WTC11 (cell line): ENCODE measurements around the gene AGA. TPM values are rescaled to one million over a fixed set of nuclear protein-coding genes. Genes with fewer than 3 reads are reported as not detected.

Source experiments
- ATAC-seq: fragments of 200-7000 bp; cut with Tn5 transposase; 2 replicates; pipeline ENCODE4 v1.10.0; 2021; ENCODE audit warnings: mild to moderate bottlenecking, moderate library complexity
- CTCF ChIA-PET: fragments of 300-600 bp; sonication (Branson Sonifier 250); formaldehyde crosslinking; loops from one replicate; lab custom pipeline; 2021; ENCODE audit warnings: antibody characterized with exemption; lab: Charles Lee
- POLR2A ChIA-PET: fragments of 350-600 bp; sonication (Branson Sonifier 250); formaldehyde crosslinking; loops from one replicate; lab custom pipeline; 2021; ENCODE audit warnings: antibody characterized with exemption; lab: Charles Lee
- DNase-seq: peaks from one replicate; pipeline ENCODE4 v3.0.0; 2021; ENCODE audit warnings: low spot score
- H3K27ac Mint-ChIP-seq: 2 replicates; pipeline ENCODE4 v1.8.0; 2021; ENCODE audit warnings: mixed read lengths
- H3K27me3 Mint-ChIP-seq: 2 replicates; pipeline ENCODE4 v1.8.0; 2021; ENCODE audit warnings: low read depth, mild to moderate bottlenecking, moderate library complexity, mixed read lengths
- H3K36me3 Mint-ChIP-seq: 2 replicates; pipeline ENCODE4 v1.8.0; 2021; ENCODE audit warnings: mixed read lengths
- H3K4me1 Mint-ChIP-seq: 2 replicates; pipeline ENCODE4 v1.8.0; 2022; ENCODE audit warnings: mixed read lengths
- H3K4me3 Mint-ChIP-seq: 2 replicates; pipeline ENCODE4 v1.8.0; 2021; ENCODE audit warnings: mild to moderate bottlenecking, moderate library complexity, mixed read lengths
- H3K9me3 Mint-ChIP-seq: 2 replicates; pipeline ENCODE4 v1.8.0; 2021; ENCODE audit warnings: mixed read lengths
- CBFB ChIP-seq: sonication (generic); formaldehyde crosslinking; IDR thresholded peaks from 2 replicates; pipeline ENCODE4 v1.8.1; 2022; ENCODE audit warnings: mild to moderate bottlenecking, low read depth, missing genetic modification reagents
- CREB1 ChIP-seq: sonication (generic); formaldehyde crosslinking; IDR thresholded peaks from 2 replicates; pipeline ENCODE4 v1.8.0; 2023; ENCODE audit warnings: mild to moderate bottlenecking, missing genetic modification reagents
- FOXJ3 ChIP-seq: sonication (generic); formaldehyde crosslinking; IDR thresholded peaks from 2 replicates; pipeline ENCODE4 v1.9.0; 2021; ENCODE audit warnings: missing genetic modification reagents, mild to moderate bottlenecking, borderline replicate concordance
- FOXK1 ChIP-seq: sonication (generic); formaldehyde crosslinking; IDR thresholded peaks from 2 replicates; pipeline ENCODE4 v1.8.0; 2022; ENCODE audit warnings: mild to moderate bottlenecking, moderate library complexity, missing genetic modification reagents
- FOXP1 ChIP-seq: sonication (generic); formaldehyde crosslinking; IDR thresholded peaks from 2 replicates; pipeline ENCODE4 v1.8.0; 2022; ENCODE audit warnings: missing genetic modification reagents, mild to moderate bottlenecking, moderate library complexity, borderline replicate concordance
- GRHL2 ChIP-seq: fragments of 250-450 bp; sonication (Bioruptor Pico); IDR thresholded peaks from 2 replicates; pipeline ENCODE4 v1.8.0; 2022; ENCODE audit warnings: mild to moderate bottlenecking, moderate library complexity; ENCODE audit not compliant: insufficient replicate concordance, severe bottlenecking
- GTF2I ChIP-seq: fragments of 250-450 bp; sonication (Bioruptor Pico); conservative IDR thresholded peaks from 2 replicates; pipeline ENCODE4 v1.4.0; 2021; ENCODE audit warnings: mild to moderate bottlenecking
- JAZF1 ChIP-seq: fragments of 250-450 bp; sonication (Bioruptor Pico); IDR thresholded peaks from 2 replicates; pipeline ENCODE4 v1.9.0; 2021; ENCODE audit warnings: moderate library complexity, mild to moderate bottlenecking, inconsistent platforms
- MXD4 ChIP-seq: fragments of 250-450 bp; sonication (Bioruptor Pico); IDR thresholded peaks from 2 replicates; pipeline ENCODE4 v1.8.0; 2021; ENCODE audit warnings: mild to moderate bottlenecking, moderate library complexity, borderline replicate concordance
- NFYB ChIP-seq: sonication (generic); formaldehyde crosslinking; conservative IDR thresholded peaks from 2 replicates; pipeline ENCODE4 v1.8.0; 2022; ENCODE audit warnings: low read depth, missing genetic modification reagents
- NR1H2 ChIP-seq: sonication (generic); formaldehyde crosslinking; IDR thresholded peaks from 2 replicates; pipeline ENCODE4 v1.9.0; 2021; ENCODE audit warnings: mild to moderate bottlenecking, moderate library complexity, missing genetic modification reagents
- PRRX2 ChIP-seq: fragments of 250-450 bp; sonication (Bioruptor Pico); IDR thresholded peaks from 2 replicates; pipeline ENCODE4 v1.8.0; 2021; ENCODE audit warnings: mild to moderate bottlenecking
- TP53 ChIP-seq: sonication (generic); formaldehyde crosslinking; IDR thresholded peaks from 2 replicates; pipeline ENCODE4 v1.8.1; 2023; ENCODE audit warnings: mild to moderate bottlenecking, missing genetic modification reagents
- ZNF121 ChIP-seq: sonication (generic); formaldehyde crosslinking; IDR thresholded peaks from 2 replicates; pipeline ENCODE4 v1.8.0; 2023; ENCODE audit warnings: missing genetic modification reagents
- ZNF317 ChIP-seq: sonication (generic); formaldehyde crosslinking; IDR thresholded peaks from 2 replicates; pipeline ENCODE4 v1.8.1; 2023; ENCODE audit warnings: low read depth, mild to moderate bottlenecking, moderate library complexity, missing genetic modification reagents, borderline replicate concordance
- ZNF423 ChIP-seq: fragments of 250-450 bp; sonication (Bioruptor Pico); IDR thresholded peaks from 2 replicates; pipeline ENCODE4 v2.1.2; 2022; ENCODE audit warnings: mild to moderate bottlenecking, moderate library complexity
- total RNA-seq: library from RNA; stranded (reverse); gene quantifications from 3 replicates; pipeline ENCODE4 v1.2.3, GENCODE V29; 2021
- TF ChIP-seq, protein P1 (sequence below): sonication (generic); formaldehyde crosslinking; IDR thresholded peaks from 2 replicates; pipeline ENCODE4 v1.8.1; 2022; ENCODE audit warnings: low read depth, mild to moderate bottlenecking, moderate library complexity, missing genetic modification reagents, borderline replicate concordance
- TF ChIP-seq, protein P2 (sequence below): fragments of 250-450 bp; sonication (Bioruptor Pico); IDR thresholded peaks from 2 replicates; pipeline ENCODE4 v1.9.0; 2021; ENCODE audit warnings: moderate library complexity, mild to moderate bottlenecking, inconsistent platforms, borderline replicate concordance
- TF ChIP-seq, protein P3 (sequence below): fragments of 250-450 bp; sonication (Bioruptor Pico); IDR thresholded peaks from 2 replicates; pipeline ENCODE4 v1.8.0; 2021; ENCODE audit warnings: mild to moderate bottlenecking
- TF ChIP-seq, protein P4 (sequence below): sonication (generic); formaldehyde crosslinking; IDR thresholded peaks from 2 replicates; pipeline ENCODE4 v1.8.1; 2023; ENCODE audit warnings: mild to moderate bottlenecking, missing genetic modification reagents
- TF ChIP-seq, protein P5 (sequence below): sonication (generic); formaldehyde crosslinking; conservative IDR thresholded peaks from 2 replicates; pipeline ENCODE4 v1.8.1; 2022; ENCODE audit warnings: mild to moderate bottlenecking, missing genetic modification reagents
- TF ChIP-seq, protein P6 (sequence below): sonication (generic); formaldehyde crosslinking; IDR thresholded peaks from 2 replicates; pipeline ENCODE4 v1.8.1; 2022; ENCODE audit warnings: low read depth, missing genetic modification reagents, borderline replicate concordance
- TF ChIP-seq, protein P7 (sequence below): sonication (generic); formaldehyde crosslinking; IDR thresholded peaks from 2 replicates; pipeline ENCODE4 v1.8.0; 2023; ENCODE audit warnings: mild to moderate bottlenecking, missing genetic modification reagents
- TF ChIP-seq, protein P8 (sequence below): sonication (generic); formaldehyde crosslinking; IDR thresholded peaks from 2 replicates; pipeline ENCODE4 v1.8.1; 2022; ENCODE audit warnings: missing genetic modification reagents, borderline replicate concordance
- TF ChIP-seq, protein P9 (sequence below): sonication (generic); formaldehyde crosslinking; IDR thresholded peaks from 2 replicates; pipeline ENCODE4 v1.8.0; 2023; ENCODE audit warnings: missing genetic modification reagents

Gene AGA
- total RNA-seq, 1 experiment from 2014 or later = 6.8 TPM

DNA sequence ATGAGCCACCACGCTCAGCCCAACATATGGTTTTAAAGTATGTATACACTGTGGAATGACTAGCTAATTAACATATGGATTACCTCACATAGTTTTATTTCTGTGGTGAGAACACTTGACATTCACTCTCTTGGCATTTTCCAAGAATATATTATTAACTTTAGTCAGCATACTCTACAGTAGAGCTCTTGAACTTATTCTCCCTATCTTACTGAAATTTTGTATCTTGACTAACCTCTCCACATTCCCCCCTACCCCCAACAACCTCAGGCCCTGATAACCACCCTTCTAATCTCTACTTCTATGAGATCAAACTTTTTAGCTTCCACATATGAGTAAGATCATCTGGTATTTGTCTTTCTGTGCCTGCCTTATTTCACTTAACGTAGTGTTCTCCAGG, 38.6 kb upstream of the AGA start:
- H3K4me3 Mint-ChIP-seq = no peak overlapping the region
- ChIA-PET CTCF (no interaction called here), POLR2A (no interaction called here)
- peaks cover 28% of the 10 kb centered on the region for H3K4me1 Mint-ChIP-seq
- H3K36me3 Mint-ChIP-seq = no peaks in the 10 kb centered on the region
- TF ChIP-seq, protein P1, sequence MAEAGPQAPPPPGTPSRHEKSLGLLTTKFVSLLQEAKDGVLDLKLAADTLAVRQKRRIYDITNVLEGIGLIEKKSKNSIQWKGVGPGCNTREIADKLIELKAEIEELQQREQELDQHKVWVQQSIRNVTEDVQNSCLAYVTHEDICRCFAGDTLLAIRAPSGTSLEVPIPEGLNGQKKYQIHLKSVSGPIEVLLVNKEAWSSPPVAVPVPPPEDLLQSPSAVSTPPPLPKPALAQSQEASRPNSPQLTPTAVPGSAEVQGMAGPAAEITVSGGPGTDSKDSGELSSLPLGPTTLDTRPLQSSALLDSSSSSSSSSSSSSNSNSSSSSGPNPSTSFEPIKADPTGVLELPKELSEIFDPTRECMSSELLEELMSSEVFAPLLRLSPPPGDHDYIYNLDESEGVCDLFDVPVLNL = no peak
- no peak for TF ChIP-seq FOXP1 (CRISPR knock-in tag)
- no peak for TF ChIP-seq CREB1
- TF ChIP-seq NFYB (CRISPR knock-in tag) = no peak
- TF ChIP-seq ZNF121 (CRISPR knock-in tag) = no peak
- TF ChIP-seq, protein P2, sequence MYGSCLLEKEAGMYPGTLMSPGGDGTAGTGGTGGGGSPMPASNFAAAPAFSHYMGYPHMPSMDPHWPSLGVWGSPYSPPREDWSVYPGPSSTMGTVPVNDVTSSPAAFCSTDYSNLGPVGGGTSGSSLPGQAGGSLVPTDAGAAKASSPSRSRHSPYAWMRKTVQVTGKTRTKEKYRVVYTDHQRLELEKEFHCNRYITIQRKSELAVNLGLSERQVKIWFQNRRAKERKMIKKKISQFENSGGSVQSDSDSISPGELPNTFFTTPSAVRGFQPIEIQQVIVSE (CRISPR knock-in tag) = no peak
- TF ChIP-seq, protein P3, sequence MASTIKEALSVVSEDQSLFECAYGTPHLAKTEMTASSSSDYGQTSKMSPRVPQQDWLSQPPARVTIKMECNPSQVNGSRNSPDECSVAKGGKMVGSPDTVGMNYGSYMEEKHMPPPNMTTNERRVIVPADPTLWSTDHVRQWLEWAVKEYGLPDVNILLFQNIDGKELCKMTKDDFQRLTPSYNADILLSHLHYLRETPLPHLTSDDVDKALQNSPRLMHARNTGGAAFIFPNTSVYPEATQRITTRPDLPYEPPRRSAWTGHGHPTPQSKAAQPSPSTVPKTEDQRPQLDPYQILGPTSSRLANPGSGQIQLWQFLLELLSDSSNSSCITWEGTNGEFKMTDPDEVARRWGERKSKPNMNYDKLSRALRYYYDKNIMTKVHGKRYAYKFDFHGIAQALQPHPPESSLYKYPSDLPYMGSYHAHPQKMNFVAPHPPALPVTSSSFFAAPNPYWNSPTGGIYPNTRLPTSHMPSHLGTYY = no peak
- TF ChIP-seq, protein P4, sequence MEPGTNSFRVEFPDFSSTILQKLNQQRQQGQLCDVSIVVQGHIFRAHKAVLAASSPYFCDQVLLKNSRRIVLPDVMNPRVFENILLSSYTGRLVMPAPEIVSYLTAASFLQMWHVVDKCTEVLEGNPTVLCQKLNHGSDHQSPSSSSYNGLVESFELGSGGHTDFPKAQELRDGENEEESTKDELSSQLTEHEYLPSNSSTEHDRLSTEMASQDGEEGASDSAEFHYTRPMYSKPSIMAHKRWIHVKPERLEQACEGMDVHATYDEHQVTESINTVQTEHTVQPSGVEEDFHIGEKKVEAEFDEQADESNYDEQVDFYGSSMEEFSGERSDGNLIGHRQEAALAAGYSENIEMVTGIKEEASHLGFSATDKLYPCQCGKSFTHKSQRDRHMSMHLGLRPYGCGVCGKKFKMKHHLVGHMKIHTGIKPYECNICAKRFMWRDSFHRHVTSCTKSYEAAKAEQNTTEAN = no peak
- no peak for TF ChIP-seq JAZF1 (CRISPR knock-in tag)
- TF ChIP-seq NR1H2 = no peak
- TF ChIP-seq FOXK1 = no peak
- DNase-seq = no peak
- H3K9me3 Mint-ChIP-seq = no peaks in the 10 kb centered on the region
- ATAC-seq = no peak
- H3K27ac Mint-ChIP-seq = no peak overlapping the region
- no peaks in the 10 kb centered on the region for H3K27me3 Mint-ChIP-seq

DNA sequence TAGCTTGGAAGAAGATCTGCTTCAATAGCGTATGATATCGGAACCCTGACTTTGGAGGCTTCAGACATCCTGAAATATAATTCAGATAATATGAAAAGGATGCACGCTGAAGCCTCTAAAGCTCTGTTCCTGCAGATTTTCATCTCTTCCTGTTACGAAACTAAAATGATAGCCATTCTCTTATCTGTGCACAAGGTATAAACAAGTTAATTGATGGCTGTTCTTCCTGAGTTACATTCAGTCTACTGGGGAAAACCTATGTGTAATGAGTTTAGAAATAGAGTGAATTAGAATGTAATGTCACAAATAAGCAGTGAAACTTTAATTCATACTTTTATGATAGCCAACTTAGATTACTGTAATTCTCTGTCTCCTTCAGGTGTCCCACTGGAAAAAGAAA, 36.8 kb upstream of the AGA start:
- no peak for DNase-seq
- Mint-ChIP-seq H3K4me3 (no peak overlapping the region), H3K9me3 (no peaks in the 10 kb centered on the region)
- TF ChIP-seq FOXJ3 (no peak), MXD4 (CRISPR knock-in tag) (no peak), TP53 (CRISPR knock-in tag) (no peak), PRRX2 (CRISPR knock-in tag) (no peak), CBFB (CRISPR knock-in tag) (no peak), ZNF423 (no peak), NR1H2 (no peak), ZNF317 (CRISPR knock-in tag) (no peak), GRHL2 (CRISPR knock-in tag) (no peak), GTF2I (CRISPR knock-in tag) (no peak), FOXP1 (CRISPR knock-in tag) (no peak)
- TF ChIP-seq, protein P5, sequence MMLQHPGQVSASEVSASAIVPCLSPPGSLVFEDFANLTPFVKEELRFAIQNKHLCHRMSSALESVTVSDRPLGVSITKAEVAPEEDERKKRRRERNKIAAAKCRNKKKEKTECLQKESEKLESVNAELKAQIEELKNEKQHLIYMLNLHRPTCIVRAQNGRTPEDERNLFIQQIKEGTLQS = no peak
- TF ChIP-seq, protein P6, sequence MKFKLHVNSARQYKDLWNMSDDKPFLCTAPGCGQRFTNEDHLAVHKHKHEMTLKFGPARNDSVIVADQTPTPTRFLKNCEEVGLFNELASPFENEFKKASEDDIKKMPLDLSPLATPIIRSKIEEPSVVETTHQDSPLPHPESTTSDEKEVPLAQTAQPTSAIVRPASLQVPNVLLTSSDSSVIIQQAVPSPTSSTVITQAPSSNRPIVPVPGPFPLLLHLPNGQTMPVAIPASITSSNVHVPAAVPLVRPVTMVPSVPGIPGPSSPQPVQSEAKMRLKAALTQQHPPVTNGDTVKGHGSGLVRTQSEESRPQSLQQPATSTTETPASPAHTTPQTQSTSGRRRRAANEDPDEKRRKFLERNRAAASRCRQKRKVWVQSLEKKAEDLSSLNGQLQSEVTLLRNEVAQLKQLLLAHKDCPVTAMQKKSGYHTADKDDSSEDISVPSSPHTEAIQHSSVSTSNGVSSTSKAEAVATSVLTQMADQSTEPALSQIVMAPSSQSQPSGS (CRISPR knock-in tag) = no peak
- TF ChIP-seq, protein P7, sequence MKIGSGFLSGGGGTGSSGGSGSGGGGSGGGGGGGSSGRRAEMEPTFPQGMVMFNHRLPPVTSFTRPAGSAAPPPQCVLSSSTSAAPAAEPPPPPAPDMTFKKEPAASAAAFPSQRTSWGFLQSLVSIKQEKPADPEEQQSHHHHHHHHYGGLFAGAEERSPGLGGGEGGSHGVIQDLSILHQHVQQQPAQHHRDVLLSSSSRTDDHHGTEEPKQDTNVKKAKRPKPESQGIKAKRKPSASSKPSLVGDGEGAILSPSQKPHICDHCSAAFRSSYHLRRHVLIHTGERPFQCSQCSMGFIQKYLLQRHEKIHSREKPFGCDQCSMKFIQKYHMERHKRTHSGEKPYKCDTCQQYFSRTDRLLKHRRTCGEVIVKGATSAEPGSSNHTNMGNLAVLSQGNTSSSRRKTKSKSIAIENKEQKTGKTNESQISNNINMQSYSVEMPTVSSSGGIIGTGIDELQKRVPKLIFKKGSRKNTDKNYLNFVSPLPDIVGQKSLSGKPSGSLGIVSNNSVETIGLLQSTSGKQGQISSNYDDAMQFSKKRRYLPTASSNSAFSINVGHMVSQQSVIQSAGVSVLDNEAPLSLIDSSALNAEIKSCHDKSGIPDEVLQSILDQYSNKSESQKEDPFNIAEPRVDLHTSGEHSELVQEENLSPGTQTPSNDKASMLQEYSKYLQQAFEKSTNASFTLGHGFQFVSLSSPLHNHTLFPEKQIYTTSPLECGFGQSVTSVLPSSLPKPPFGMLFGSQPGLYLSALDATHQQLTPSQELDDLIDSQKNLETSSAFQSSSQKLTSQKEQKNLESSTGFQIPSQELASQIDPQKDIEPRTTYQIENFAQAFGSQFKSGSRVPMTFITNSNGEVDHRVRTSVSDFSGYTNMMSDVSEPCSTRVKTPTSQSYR (CRISPR knock-in tag) = no peak
- TF ChIP-seq, protein P8, sequence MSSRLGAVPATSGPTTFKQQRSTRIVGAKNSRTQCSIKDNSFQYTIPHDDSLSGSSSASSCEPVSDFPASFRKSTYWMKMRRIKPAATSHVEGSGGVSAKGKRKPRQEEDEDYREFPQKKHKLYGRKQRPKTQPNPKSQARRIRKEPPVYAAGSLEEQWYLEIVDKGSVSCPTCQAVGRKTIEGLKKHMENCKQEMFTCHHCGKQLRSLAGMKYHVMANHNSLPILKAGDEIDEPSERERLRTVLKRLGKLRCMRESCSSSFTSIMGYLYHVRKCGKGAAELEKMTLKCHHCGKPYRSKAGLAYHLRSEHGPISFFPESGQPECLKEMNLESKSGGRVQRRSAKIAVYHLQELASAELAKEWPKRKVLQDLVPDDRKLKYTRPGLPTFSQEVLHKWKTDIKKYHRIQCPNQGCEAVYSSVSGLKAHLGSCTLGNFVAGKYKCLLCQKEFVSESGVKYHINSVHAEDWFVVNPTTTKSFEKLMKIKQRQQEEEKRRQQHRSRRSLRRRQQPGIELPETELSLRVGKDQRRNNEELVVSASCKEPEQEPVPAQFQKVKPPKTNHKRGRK (CRISPR knock-in tag) = no peak
- TF ChIP-seq, protein P9, sequence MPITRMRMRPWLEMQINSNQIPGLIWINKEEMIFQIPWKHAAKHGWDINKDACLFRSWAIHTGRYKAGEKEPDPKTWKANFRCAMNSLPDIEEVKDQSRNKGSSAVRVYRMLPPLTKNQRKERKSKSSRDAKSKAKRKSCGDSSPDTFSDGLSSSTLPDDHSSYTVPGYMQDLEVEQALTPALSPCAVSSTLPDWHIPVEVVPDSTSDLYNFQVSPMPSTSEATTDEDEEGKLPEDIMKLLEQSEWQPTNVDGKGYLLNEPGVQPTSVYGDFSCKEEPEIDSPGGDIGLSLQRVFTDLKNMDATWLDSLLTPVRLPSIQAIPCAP (CRISPR knock-in tag) = no peak

More for the DNA sequence above, 36.8 kb upstream of the AGA start:
- ChIA-PET CTCF (interaction anchor here (0.7 to 1.0 kb wide), 2 partner anchors 20 to 26 kb away, joined by 3 to 4 read pairs; no protein-coding TSS in a partner anchor), POLR2A (no interaction called here)
- Mint-ChIP-seq H3K36me3 (no peaks in the 10 kb centered on the region), H3K4me1 (peaks cover 12% of the 10 kb centered on the region), H3K27ac (no peak overlapping the region; the same call in 1 of the 2 replicates), H3K27me3 (no peaks in the 10 kb centered on the region)
- ATAC-seq = no peak
